NCI-H2171 treated with DMSO at 0.1 percent for 48 hours (cell line): ENCODE data around the gene CFL1.
"Not testable (repeated sequence)": the region's sequence is repeated elsewhere in the genome, so short reads cannot be mapped to it uniquely, and the experiment has no call there.

ENCODE experiments used
- DNase-seq: peaks from one replicate; lab custom pipeline; 2025; lab: John Stamatoyannopoulos, UW

The CFL1 gene

GRCh38 chr11:65857853-65858680, at the start of gene CFL1:
Gene CFL1 (minus strand): TSS chr11:65858180. CDS start chr11:65858099, 81 bp downstream.
- peak; percentile 97 for DNase-seq

GRCh38 chr11:65906602-65907001, 48.6 kb upstream of the CFL1 start:
- no peak for DNase-seq

- DNase-seq: no peak
Observed at GRCh38 chr11:65903715-65904114, 45.7 kb upstream of the CFL1 start.

GRCh38 chr11:65903068-65903481, 45.1 kb upstream of the CFL1 start:
- no peak for DNase-seq

GRCh38 chr11:65900899-65901180, 42.9 kb upstream of the CFL1 start:
- DNase-seq: no peak

GRCh38 chr11:65900125-65900898, 42.3 kb upstream of the CFL1 start, which contains the start of gene FOSL1:
Gene FOSL1 (minus strand): TSS chr11:65900388. CDS start chr11:65900339, 49 bp downstream.
- DNase-seq: peak; percentile 69

- DNase-seq: no peak
Observed at GRCh38 chr11:65899356-65900124, 41.6 kb upstream of the CFL1 start.

GRCh38 chr11:65898656-65899355, 40.8 kb upstream of the CFL1 start:
- no peak for DNase-seq

GRCh38 chr11:65897020-65897471, 39.1 kb upstream of the CFL1 start:
- DNase-seq: no peak

GRCh38 chr11:65896034-65896999, 38.3 kb upstream of the CFL1 start:
- no peak for DNase-seq

GRCh38 chr11:65895482-65895981, 37.6 kb upstream of the CFL1 start:
- no peak for DNase-seq

- DNase-seq: no peak
Observed at GRCh38 chr11:65894034-65894591, 36.1 kb upstream of the CFL1 start.

- no peak for DNase-seq
Observed at GRCh38 chr11:65892661-65893317, 34.8 kb upstream of the CFL1 start.

GRCh38 chr11:65892137-65892540, 34.2 kb upstream of the CFL1 start:
- DNase-seq: not testable (repeated sequence)

- DNase-seq: no peak
Observed at GRCh38 chr11:65891219-65892136, 33.5 kb upstream of the CFL1 start.

GRCh38 chr11:65890324-65891218, 32.6 kb upstream of the CFL1 start, which contains the start of gene CCDC85B:
Gene CCDC85B (plus strand): TSS chr11:65890673. CDS start chr11:65890784, 111 bp downstream.
- DNase-seq: peak; percentile 92

- DNase-seq: peak; percentile 94
Observed at GRCh38 chr11:65888163-65888814, 30.3 kb upstream of the CFL1 start, which contains the start of gene FIBP. Gene FIBP (minus strand): TSS chr11:65888471. CDS start chr11:65888418, 53 bp downstream.
